Stimulated activated CD4-positive, alpha-beta T cell treated with anti-CD3 and anti-CD28 coated beads, Interleukin-1b, Interleukin-23, amount 100 ng/mL, for 4 hours (primary cell): Measurements from ENCODE around the gene TTLL1.

ENCODE experiments used
- DNase-seq, 2 donors: peaks; one replicate each; pipeline ENCODE4 v3.0.0-alpha.2; 2020; ENCODE audit warnings: low read depth in 2 of 2

TTLL1 gene

GRCh38 chr22:42993651-42994275 is 95.4 kb downstream of the TTLL1 start:
- DNase-seq: no peak

GRCh38 chr22:42992886-42993479 is 96.2 kb downstream of the TTLL1 start:
- no peak for DNase-seq

GRCh38 chr22:42992092-42992491 is 97.1 kb downstream of the TTLL1 start:
- DNase-seq: no peak

- DNase-seq: no peak
These were observed 98.1 kb downstream of the TTLL1 start for GRCh38 chr22:42991010-42991651.

- DNase-seq: no peak
These were observed 98.9 kb downstream of the TTLL1 start for GRCh38 chr22:42990131-42990838.
